DMS 273 (cell line): Measurements from ENCODE around the gene WASF1.
"Not testable (repeated sequence)": the region's sequence is repeated elsewhere in the genome, so short reads cannot be mapped to it uniquely, and the experiment has no call there.

Source experiments
- DNase-seq: peaks from one replicate; lab custom pipeline; 2025; ENCODE audit not compliant: unreplicated experiment; lab: John Stamatoyannopoulos, UW

WASF1 gene

GRCh38 chr6:110178626-110179405, 654 bp downstream of the WASF1 start:
- DNase-seq, result peak; percentile 87

- DNase-seq, result no peak
Observed at GRCh38 chr6:110173506-110174132, 5.9 kb downstream of the WASF1 start.

GRCh38 chr6:110170081-110170480, 9.4 kb downstream of the WASF1 start:
- DNase-seq, result no peak

- no peak for DNase-seq
Observed at GRCh38 chr6:110158479-110158878, 21.0 kb downstream of the WASF1 start.

- no peak for DNase-seq
Observed at GRCh38 chr6:110147870-110148269, 31.6 kb downstream of the WASF1 start.

- no peak for DNase-seq
Observed at GRCh38 chr6:110140650-110141049, 38.8 kb downstream of the WASF1 start.

GRCh38 chr6:110139052-110139451, 40.4 kb downstream of the WASF1 start:
- DNase-seq, result no peak

- peak; percentile 6 for DNase-seq
Observed at GRCh38 chr6:110137924-110138887, 41.3 kb downstream of the WASF1 start.

GRCh38 chr6:110130362-110130761, 49.1 kb downstream of the WASF1 start:
- no peak for DNase-seq

- DNase-seq, result no peak
Observed at GRCh38 chr6:110128418-110128817, 51.1 kb downstream of the WASF1 start.

GRCh38 chr6:110125361-110125760, 54.1 kb downstream of the WASF1 start:
- no peak for DNase-seq

- not testable (repeated sequence) for DNase-seq
Observed at GRCh38 chr6:110121655-110122054, 57.8 kb downstream of the WASF1 start.

GRCh38 chr6:110116258-110116657, 63.2 kb downstream of the WASF1 start:
- no peak for DNase-seq

GRCh38 chr6:110114004-110114403, 65.5 kb downstream of the WASF1 start:
- no peak for DNase-seq

GRCh38 chr6:110105296-110105695, 74.2 kb downstream of the WASF1 start:
- no peak for DNase-seq

GRCh38 chr6:110103260-110103659, 76.2 kb downstream of the WASF1 start:
- no peak for DNase-seq

- no peak for DNase-seq
Observed at GRCh38 chr6:110102411-110102810, 77.1 kb downstream of the WASF1 start.

- DNase-seq, result no peak
Observed at GRCh38 chr6:110101885-110102284, 77.6 kb downstream of the WASF1 start.

GRCh38 chr6:110098511-110099116, 80.9 kb downstream of the WASF1 start:
- peak; percentile 10 for DNase-seq

- no peak for DNase-seq
Observed at GRCh38 chr6:110097443-110097842, 82.0 kb downstream of the WASF1 start.

GRCh38 chr6:110095935-110096334, 83.5 kb downstream of the WASF1 start:
- no peak for DNase-seq
